ENCODE data around the gene IP6K3. TPM values are rescaled to one million over a fixed set of nuclear protein-coding genes. Genes with fewer than 3 reads are reported as not detected.

IP6K3 gene
- total RNA-seq, 1 donor from 2014 or later = 3.0 TPM

DNA sequence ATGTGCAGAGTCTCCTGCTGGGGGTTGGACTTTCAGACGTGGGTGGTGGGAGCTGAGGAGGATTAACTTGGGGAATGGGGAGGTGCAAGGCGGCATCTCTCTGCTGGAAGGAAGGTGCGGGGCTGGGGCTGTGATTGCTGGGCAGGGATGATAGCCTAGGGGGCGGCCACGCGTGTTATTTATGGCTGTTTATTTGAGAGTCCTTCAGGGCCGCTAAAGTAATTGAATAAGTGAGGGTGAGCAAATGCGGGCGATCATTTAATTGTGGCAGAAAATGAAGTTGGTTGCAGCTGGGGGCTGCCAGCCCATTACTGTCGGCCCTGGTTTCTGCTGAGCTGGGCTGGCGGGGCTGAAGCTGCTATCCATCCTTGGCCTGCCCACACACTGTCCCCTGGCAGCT lies 7.5 kb upstream of the IP6K3 start:
- Mint-ChIP-seq H3K4me1 (ENCODE audit: unreplicated experiment) (peaks cover 39% of the 10 kb centered on the region), H3K9me3 (ENCODE audit: unreplicated experiment) (no peaks in the 10 kb centered on the region), H3K4me3 (ENCODE audit: unreplicated experiment) (no peak overlapping the region), H3K36me3 (ENCODE audit: unreplicated experiment) (no peaks in the 10 kb centered on the region), H3K27me3 (ENCODE audit: unreplicated experiment) (no peaks in the 10 kb centered on the region), H3K27ac (ENCODE audit: unreplicated experiment) (no peak overlapping the region)
- TF ChIP-seq, protein P1, sequence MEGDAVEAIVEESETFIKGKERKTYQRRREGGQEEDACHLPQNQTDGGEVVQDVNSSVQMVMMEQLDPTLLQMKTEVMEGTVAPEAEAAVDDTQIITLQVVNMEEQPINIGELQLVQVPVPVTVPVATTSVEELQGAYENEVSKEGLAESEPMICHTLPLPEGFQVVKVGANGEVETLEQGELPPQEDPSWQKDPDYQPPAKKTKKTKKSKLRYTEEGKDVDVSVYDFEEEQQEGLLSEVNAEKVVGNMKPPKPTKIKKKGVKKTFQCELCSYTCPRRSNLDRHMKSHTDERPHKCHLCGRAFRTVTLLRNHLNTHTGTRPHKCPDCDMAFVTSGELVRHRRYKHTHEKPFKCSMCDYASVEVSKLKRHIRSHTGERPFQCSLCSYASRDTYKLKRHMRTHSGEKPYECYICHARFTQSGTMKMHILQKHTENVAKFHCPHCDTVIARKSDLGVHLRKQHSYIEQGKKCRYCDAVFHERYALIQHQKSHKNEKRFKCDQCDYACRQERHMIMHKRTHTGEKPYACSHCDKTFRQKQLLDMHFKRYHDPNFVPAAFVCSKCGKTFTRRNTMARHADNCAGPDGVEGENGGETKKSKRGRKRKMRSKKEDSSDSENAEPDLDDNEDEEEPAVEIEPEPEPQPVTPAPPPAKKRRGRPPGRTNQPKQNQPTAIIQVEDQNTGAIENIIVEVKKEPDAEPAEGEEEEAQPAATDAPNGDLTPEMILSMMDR (IDR thresholded peaks at IDR 0.05) = no peak
- DNase-seq (ENCODE audit: extremely low spot score, unreplicated experiment) = no peak

DNA sequence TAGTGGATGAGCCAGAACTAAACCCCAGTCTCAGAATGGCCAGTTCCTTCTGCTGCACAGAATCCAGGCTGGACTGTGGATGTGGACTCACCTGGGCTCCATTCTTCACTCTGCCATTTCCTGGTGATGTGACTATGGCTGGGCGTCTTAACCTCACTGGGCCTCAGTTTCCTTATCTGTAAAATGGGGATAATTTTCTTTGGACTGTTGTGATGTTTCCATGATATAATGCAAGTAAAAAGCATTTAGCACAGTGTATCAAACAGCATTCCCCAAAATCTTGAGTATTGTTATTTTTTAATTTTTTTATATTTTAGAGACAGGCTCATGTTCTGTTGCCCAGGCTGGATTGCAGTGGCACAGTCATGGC lies 5.9 kb upstream of the IP6K3 start:
- Mint-ChIP-seq H3K27me3 (ENCODE audit: unreplicated experiment) (no peaks in the 10 kb centered on the region), H3K4me3 (ENCODE audit: unreplicated experiment) (no peak overlapping the region), H3K9me3 (ENCODE audit: unreplicated experiment) (no peaks in the 10 kb centered on the region), H3K4me1 (ENCODE audit: unreplicated experiment) (peaks cover 43% of the 10 kb centered on the region), H3K27ac (ENCODE audit: unreplicated experiment) (no peak overlapping the region), H3K36me3 (ENCODE audit: unreplicated experiment) (no peaks in the 10 kb centered on the region)
- DNase-seq (ENCODE audit: extremely low spot score, unreplicated experiment) = no peak
- TF ChIP-seq, protein P1 (IDR thresholded peaks at IDR 0.05) = no peak

DNA sequence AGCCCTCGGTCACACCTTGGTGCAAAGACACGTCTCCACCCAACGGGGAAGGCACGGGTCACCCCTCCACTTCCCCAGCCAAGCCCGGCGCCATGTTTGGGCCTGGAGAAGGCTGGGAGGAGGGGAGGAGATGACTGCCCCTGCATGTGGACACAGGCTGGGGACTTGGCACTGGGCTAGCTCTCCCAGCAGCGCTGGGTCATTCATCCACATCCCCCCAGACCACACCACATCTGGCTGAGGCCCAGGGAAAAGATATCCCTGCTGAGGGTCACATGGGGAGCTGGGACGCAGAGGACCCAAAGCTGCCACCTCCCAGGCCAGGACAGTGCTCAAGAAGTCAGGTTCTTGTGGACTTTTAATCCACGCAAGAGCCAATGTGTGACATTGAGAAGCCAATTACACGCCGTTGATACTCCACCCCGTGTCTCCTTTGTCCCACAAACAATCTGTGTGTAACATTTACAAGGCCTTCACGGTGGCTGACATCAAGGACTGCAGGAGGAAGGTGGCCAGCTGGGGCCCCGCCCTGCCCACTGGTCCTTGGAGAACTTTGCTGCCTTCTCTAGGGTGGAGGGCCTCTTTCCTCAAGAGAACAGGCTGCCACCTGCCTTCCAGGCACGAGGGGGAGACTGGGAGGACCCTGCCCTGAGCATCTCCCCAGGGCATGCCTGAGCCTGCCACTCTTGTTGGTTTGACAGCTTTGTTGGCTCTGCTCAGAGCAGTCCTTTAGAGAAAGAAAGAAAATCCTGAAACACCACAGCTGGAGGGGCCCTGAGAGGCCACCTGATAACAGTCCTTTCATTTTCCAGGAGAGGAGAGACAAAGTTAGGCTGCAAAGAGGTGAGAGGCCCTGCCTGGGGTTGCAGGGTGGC lies 5.3 kb upstream of the IP6K3 start:
- Mint-ChIP-seq H3K27ac (ENCODE audit: unreplicated experiment) (no peak overlapping the region), H3K4me1 (ENCODE audit: unreplicated experiment) (peaks cover 43% of the 10 kb centered on the region), H3K4me3 (ENCODE audit: unreplicated experiment) (no peak overlapping the region)

GRCh38 chr6:33750244-33750991 lies 3.7 kb upstream of the IP6K3 start:
- H3K36me3 Mint-ChIP-seq (ENCODE audit: unreplicated experiment) = no peaks in the 10 kb centered on the region
- TF ChIP-seq, protein P1 (IDR thresholded peaks at IDR 0.05) = no peak
- DNase-seq (ENCODE audit: extremely low spot score, unreplicated experiment) = no peak
- H3K27me3 Mint-ChIP-seq (ENCODE audit: unreplicated experiment) = no peaks in the 10 kb centered on the region
- H3K4me1 Mint-ChIP-seq (ENCODE audit: unreplicated experiment) = peaks cover 51% of the 10 kb centered on the region
- H3K27ac Mint-ChIP-seq (ENCODE audit: unreplicated experiment) = no peak overlapping the region
- H3K4me3 Mint-ChIP-seq (ENCODE audit: unreplicated experiment) = no peak overlapping the region
- no peaks in the 10 kb centered on the region for H3K9me3 Mint-ChIP-seq (ENCODE audit: unreplicated experiment)

More for the DNA sequence above, 5.3 kb upstream of the IP6K3 start:
- Mint-ChIP-seq H3K36me3 (ENCODE audit: unreplicated experiment) (no peaks in the 10 kb centered on the region), H3K27me3 (ENCODE audit: unreplicated experiment) (no peaks in the 10 kb centered on the region), H3K9me3 (ENCODE audit: unreplicated experiment) (no peaks in the 10 kb centered on the region)
- TF ChIP-seq, protein P1 (IDR thresholded peaks at IDR 0.05) = no peak
- DNase-seq (ENCODE audit: extremely low spot score, unreplicated experiment) = no peak

DNA sequence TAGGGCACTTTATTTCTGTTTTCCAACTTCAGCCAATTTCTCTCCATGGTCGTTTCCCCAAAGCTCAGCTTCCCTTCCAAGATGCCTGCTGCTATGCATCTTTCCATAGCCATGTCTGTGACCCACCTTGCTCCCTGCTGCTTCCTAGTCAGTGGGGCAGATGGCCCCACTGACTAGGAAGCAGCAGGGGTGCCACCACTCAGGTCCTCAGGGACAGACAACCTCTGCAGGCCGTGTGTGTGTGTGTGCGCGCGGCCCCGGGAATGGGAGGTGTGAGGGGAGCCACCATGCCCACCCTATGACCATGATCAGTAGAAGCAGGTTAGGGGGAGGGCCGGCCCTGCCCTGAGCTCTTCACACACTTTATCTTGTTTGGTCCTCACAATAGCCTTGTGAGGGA lies 2.7 kb upstream of the IP6K3 start:
- TF ChIP-seq, protein P1 (IDR thresholded peaks at IDR 0.05) = no peak
- H3K4me3 Mint-ChIP-seq (ENCODE audit: unreplicated experiment) = no peak overlapping the region
- no peak for DNase-seq (ENCODE audit: extremely low spot score, unreplicated experiment)
- H3K27ac Mint-ChIP-seq (ENCODE audit: unreplicated experiment) = no peak overlapping the region
- H3K4me1 Mint-ChIP-seq (ENCODE audit: unreplicated experiment) = peaks cover 61% of the 10 kb centered on the region
- H3K27me3 Mint-ChIP-seq (ENCODE audit: unreplicated experiment) = no peaks in the 10 kb centered on the region
- H3K9me3 Mint-ChIP-seq (ENCODE audit: unreplicated experiment) = no peaks in the 10 kb centered on the region
- H3K36me3 Mint-ChIP-seq (ENCODE audit: unreplicated experiment) = no peaks in the 10 kb centered on the region

Data from osteocyte (in vitro differentiated cells).